Peyer's patch (tissue), 4 donors: ENCODE results near the gene TMA7. TPM values are rescaled to one million over a fixed set of nuclear protein-coding genes. Genes with fewer than 3 reads are reported as not detected.

ENCODE experiments used
- DNase-seq, 3 donors: peaks; one replicate each; pipeline ENCODE4 v3.0.0-alpha.2; 2017 to 2019
- H3K27ac ChIP-seq, 4 donors: fragments of 200-600 bp; sonication (generic); one replicate each; pipeline ENCODE4 v1.5.1; 2016 to 2019
- H3K27me3 ChIP-seq, 2 donors: fragments of 200-600 bp; sonication (generic); one replicate each; pipeline ENCODE4 v1.5.1; 2019
- H3K36me3 ChIP-seq, 3 donors: fragments of 200-600 bp; sonication (generic); one replicate each; pipeline ENCODE4 v1.5.1; 2016 to 2019
- H3K4me1 ChIP-seq, 4 donors: fragments of 200-600 bp; sonication (generic); one replicate each; pipeline ENCODE4 v1.5.1; 2016 to 2019
- H3K4me3 ChIP-seq, 4 donors: fragments of 200-600 bp; sonication (generic); 1 replicate in 3 of 4; 2 replicates in 1 of 4; pipeline ENCODE4 v1.5.1; 2016 to 2019; ENCODE audit warnings: mild to moderate bottlenecking in 1 of 4
- H3K9me3 ChIP-seq, 4 donors: fragments of 200-600 bp; sonication (generic); one replicate each; pipeline ENCODE4 v1.5.1; 2016 to 2019; ENCODE audit warnings: mild to moderate bottlenecking in 1 of 4
- CTCF ChIP-seq, 6 experiments: fragments of 450-650 bp in 4 of 6; fragments of 200-600 bp in 2 of 6; sonication (generic) in 1 of 6; IDR thresholded peaks; one replicate each; pipeline ENCODE4 v1.5.1; 2017 to 2019; ENCODE audit warnings: antibody characterized with exemption in 6 of 6, mild to moderate bottlenecking in 3 of 6, moderate library complexity in 1 of 6
- POLR2A ChIP-seq, 2 donors: fragments of 450-650 bp; IDR thresholded peaks; one replicate each; pipeline ENCODE4 v1.5.1; 2017; ENCODE audit warnings: antibody characterized with exemption in 2 of 2, mild to moderate bottlenecking in 2 of 2, moderate library complexity in 2 of 2
- total RNA-seq, 4 donors: library from RNA; depleted of rRNA; stranded (reverse); fragments of >200 nt; gene quantifications; one replicate each; pipeline ENCODE4 v1.1.0, GENCODE V29; 2016

TMA7 gene
- total RNA-seq, 4 donors from 2014 or later = 142 to 246 (median 153) TPM

GRCh38 chr3:48446043-48446424 lies 6.0 kb downstream of the TMA7 start:
- TF ChIP-seq CTCF (IDR thresholded peaks at IDR 0.05) (no peak), POLR2A (IDR thresholded peaks at IDR 0.05) (no peak)
- Histone ChIP-seq H3K4me1 (peaks cover 0 to 36% (median 14%) of the 10 kb centered on the region in 4 donors), H3K27me3 (no peaks in the 10 kb centered on the region), H3K4me3 (peak overlapping the region; percentile 63 to 97 (median 92)), H3K27ac (peak overlapping the region; percentile 82 to 95 (median 92)), H3K9me3 (no peaks in the 10 kb centered on the region), H3K36me3 (peaks cover 0 to 11% (median 0%) of the 10 kb centered on the region in 3 donors)
- DNase-seq = no peak

GRCh38 chr3:48446425-48447193 lies 6.6 kb downstream of the TMA7 start, which contains the start of gene ATRIP:
Gene ATRIP, plus strand, starts transcription at chr3:48446737. Its CDS starts 109 bp downstream, at chr3:48446846.
- Histone ChIP-seq H3K36me3 (peaks cover 0 to 11% (median 0%) of the 10 kb centered on the region in 3 donors), H3K9me3 (no peaks in the 10 kb centered on the region), H3K27me3 (no peaks in the 10 kb centered on the region), H3K4me3 (peak within 1 kb of the TSS; percentile 63 to 97 (median 92)), H3K4me1 (peaks cover 0 to 30% (median 8%) of the 10 kb centered on the region in 4 donors), H3K27ac (peak within 1 kb of the TSS; percentile 82 to 95 (median 92))
- TF ChIP-seq POLR2A (IDR thresholded peaks at IDR 0.05) (peak; percentile 86 to 87), CTCF (IDR thresholded peaks at IDR 0.05) (no peak)
- DNase-seq = peak; percentile 87 to 95 (median 95)

DNA sequence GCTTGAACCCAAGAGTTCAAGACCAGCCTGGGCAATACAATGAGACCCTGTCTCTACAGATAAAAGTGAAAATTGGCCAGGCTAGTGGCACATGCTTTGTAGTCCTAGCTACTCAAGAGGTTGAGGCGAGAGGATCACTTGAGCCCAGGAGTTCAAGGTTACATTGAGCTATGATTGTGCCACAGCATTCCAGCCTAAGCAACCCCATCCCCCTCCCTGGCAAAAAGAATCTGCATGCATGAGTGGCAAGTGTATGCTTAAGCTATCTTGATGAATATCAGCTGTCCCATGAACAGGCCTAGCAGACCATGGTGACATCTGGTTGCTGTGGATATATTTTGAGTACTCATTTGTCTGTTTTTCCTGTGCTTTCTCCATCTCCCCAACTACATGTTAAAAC lies 11.2 kb downstream of the TMA7 start:
- H3K4me1 ChIP-seq = peaks cover 0 to 14% (median 4%) of the 10 kb centered on the region in 4 donors
- DNase-seq = no peak
- no peak for TF ChIP-seq POLR2A (IDR thresholded peaks at IDR 0.05)
- TF ChIP-seq CTCF (IDR thresholded peaks at IDR 0.05) = no peak
- H3K36me3 ChIP-seq = peaks cover 0 to 41% (median 0%) of the 10 kb centered on the region in 3 donors
- H3K9me3 ChIP-seq = no peaks in the 10 kb centered on the region
- no peak overlapping the region for H3K27ac ChIP-seq
- H3K4me3 ChIP-seq = no peak overlapping the region
- no peaks in the 10 kb centered on the region for H3K27me3 ChIP-seq

DNA sequence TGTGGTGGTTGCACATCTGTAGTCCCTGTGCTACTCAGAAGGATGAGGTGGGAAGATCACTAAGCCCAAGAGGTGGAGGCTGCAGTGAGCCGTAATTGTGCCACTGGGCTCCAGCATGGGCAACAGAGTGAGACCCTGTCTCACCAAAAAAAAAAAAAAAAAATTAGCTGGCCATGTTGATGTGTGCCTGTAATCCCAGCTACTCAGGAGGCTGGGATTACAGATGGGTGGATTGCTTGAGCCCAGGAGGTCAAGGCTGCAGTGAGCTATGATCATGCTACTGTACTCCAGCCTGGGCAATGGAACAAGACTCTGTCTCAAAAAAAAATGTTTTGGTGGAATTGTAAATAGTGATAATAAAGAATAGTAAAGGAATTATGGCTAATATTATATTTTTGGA lies 16.4 kb downstream of the TMA7 start:
- H3K4me3 ChIP-seq = no peak overlapping the region
- H3K36me3 ChIP-seq = peaks cover 0 to 85% (median 0%) of the 10 kb centered on the region in 3 donors

GRCh38 chr3:48459331-48459730 lies 19.3 kb downstream of the TMA7 start:
- Histone ChIP-seq H3K4me3 (no peak overlapping the region), H3K36me3 (peaks cover 0 to 61% (median 0%) of the 10 kb centered on the region in 3 donors)
- TF ChIP-seq POLR2A (IDR thresholded peaks at IDR 0.05) = no peak
- no peak for TF ChIP-seq CTCF (IDR thresholded peaks at IDR 0.05)

More for the DNA sequence above, 16.4 kb downstream of the TMA7 start:
- no peak for TF ChIP-seq POLR2A (IDR thresholded peaks at IDR 0.05)
- no peak for TF ChIP-seq CTCF (IDR thresholded peaks at IDR 0.05)
- Histone ChIP-seq H3K27me3 (no peaks in the 10 kb centered on the region), H3K9me3 (no peaks in the 10 kb centered on the region), H3K27ac (no peak overlapping the region), H3K4me1 (no peaks in the 10 kb centered on the region)
- no peak for DNase-seq

More at GRCh38 chr3:48459331-48459730, 19.3 kb downstream of the TMA7 start:
- no peaks in the 10 kb centered on the region for H3K27me3 ChIP-seq
- no peak overlapping the region for H3K27ac ChIP-seq
- H3K4me1 ChIP-seq = no peaks in the 10 kb centered on the region
- no peaks in the 10 kb centered on the region for H3K9me3 ChIP-seq
- no peak for DNase-seq
